Hepatocyte (in vitro differentiated cells): ENCODE measurements around the gene MRFAP1L1.

ENCODE experiments used
- CTCF ChIP-seq: fragments of 200-600 bp; sonication (generic); IDR thresholded peaks from 2 replicates; pipeline ENCODE4 v1.5.1; 2016; ENCODE audit warnings: antibody characterized with exemption, mild to moderate bottlenecking; ENCODE audit not compliant: poor library complexity
- EZH2 ChIP-seq: fragments of 200-600 bp; sonication (generic); IDR thresholded peaks from 2 replicates; pipeline ENCODE4 v1.6.1; 2016; ENCODE audit warnings: antibody characterized with exemption, mild to moderate bottlenecking, borderline replicate concordance

- no peak for TF ChIP-seq CTCF
- TF ChIP-seq EZH2, result no peak
Observed at GRCh38 chr4:6716958-6717655, 7.4 kb upstream of the MRFAP1L1 start.
